ENCODE data around the gene TPPP2.

GRCh38 chr14:21078287-21078686, 48.3 kb downstream of the TPPP2 start:
- TF ChIP-seq POLR2A (IDR thresholded peaks at IDR 0.05), result no peak
- no peak for TF ChIP-seq CTCF (IDR thresholded peaks at IDR 0.05)

All from adrenal gland (tissue), 5 donors.